HG02678 (cell line): ENCODE results near the gene SVOPL.

Experiments used
- ATAC-seq: cut with Tn5 transposase; IDR thresholded peaks from one replicate; pipeline ENCODE4 v1.9.1; 2021; ENCODE audit warnings: mild to moderate bottlenecking, moderate library complexity; ENCODE audit not compliant: unreplicated experiment

The SVOPL gene

DNA sequence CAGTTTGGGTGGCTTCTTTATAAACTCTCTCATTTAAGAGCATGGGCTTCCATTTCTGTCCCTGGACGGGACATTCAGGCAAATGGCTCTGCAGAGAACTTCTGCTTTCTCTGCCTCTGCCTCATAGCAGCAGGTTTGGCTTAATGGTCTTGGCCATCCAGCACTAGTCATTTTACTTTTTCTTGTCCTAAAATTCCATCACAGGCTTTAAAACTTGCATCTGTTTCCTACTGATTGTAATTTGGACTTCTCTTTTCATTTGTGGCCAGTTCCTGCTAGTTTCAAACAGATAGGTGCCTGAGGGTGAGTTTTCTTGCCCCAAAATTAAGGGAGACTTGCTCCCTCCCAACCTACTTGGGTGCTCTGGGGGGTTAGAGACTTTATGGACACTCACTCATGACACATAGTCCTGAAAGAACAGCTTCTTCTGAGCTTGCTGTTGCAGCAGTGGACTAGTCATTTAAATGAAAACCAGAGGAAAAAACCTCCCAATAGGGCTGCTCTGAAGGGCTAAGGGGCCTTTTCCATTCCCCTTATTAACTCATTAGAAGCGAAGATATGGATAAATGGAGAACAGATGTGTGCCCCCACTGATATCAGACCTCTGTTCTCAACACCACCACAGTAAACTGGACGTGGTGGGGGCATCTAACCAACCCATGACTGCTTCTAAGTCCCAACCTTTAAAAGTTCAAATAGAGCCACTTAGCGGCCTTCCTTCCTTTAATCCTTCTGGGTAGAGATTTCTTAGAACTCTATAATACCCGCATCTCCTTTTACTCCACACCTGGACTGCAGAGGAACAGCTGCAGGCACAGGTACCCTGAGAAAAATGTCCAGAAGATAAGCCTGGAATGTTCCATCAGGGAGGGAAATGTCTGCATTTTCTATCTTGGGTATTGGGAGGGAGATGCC, 38.8 kb downstream of the SVOPL start:
- ATAC-seq, result no peak

DNA sequence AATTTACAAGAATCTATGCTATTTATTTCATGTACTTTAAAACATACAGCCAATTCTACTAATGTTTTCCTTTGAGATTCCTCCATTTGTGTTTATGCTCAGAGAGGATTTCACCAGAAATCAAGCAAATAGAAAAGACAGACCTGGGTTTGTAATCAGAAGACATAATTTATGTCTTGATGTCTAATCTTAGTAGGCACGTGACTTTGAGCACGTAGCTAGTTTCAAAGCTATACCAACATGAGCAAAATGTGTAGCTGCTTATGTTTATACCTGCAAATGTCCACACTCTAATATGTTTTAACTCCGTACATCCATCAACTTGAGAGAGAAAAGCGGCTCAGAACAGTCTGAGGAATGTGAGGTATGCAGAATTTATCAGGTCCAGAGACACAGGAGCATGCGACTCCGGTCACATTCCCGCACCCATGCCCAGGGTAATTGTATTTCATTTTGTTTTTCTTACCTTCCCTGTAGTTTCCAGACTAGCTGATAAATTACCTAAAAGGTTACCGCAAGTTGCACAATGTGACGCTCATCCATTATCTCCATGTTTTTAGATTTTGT, 40.0 kb downstream of the SVOPL start:
- ATAC-seq, result no peak

DNA sequence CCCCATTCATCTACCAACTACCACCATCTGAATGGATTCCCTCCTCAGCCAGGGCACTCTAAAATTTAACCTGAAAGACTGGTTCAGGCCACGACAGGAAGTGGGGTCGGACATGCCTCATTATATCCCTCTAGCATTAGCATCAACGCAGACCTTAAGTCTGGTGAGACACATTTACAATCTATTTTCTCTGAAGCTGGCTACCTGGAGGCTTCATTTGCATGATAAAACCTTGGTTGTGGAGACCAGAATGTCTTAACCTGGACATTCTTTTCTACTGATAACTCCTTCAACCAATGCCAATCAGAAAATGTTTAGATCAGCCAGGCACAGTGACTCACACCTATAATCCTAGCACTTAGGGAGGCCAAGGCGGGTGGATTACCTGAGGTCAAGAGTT, 42.3 kb downstream of the SVOPL start:
- no peak for ATAC-seq

DNA sequence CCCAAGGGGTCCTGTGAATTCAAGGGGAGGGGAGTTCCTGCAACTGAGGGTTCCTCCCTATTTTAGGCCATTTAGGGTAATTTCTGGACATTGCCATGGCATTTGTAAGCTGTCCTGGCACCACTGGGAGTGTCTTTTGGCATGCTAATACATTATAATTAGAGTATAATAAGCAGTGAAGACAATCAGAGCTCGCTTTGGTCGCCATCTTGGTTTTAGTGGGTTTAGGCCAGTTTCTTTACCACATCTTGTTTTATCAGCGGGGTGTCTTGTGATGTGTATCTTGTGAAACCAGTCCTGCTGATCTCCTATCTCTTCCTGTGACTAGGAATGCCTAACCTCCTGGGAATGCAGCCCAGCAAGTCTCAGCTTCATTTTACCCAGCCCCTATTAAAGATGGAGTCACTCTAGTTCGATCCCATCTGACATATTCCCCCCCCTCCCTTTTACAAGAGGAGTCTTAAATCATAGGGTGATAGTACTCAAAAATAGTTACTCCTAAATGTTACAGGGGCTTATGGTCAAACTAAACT, 43.2 kb downstream of the SVOPL start:
- ATAC-seq, result no peak

DNA sequence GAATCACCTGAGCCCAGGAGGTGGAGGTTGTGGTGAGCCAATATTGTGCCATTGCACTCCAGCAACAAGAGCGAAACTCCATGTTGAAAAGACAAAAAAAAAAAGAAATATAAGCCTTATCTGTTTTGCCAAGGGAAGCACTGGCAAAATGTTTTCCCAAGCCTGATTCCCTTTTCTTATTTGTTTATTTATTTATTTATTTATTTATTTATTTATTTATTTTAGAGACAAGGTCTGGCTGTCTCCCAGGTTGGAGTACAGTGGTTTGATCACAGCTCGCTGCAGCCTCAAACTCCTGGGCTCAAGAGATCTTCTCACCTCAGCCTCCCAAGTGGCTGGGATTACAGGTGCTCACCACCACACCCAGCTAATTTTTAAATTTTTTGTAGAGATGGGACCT, 44.2 kb downstream of the SVOPL start:
- ATAC-seq, result no peak

DNA sequence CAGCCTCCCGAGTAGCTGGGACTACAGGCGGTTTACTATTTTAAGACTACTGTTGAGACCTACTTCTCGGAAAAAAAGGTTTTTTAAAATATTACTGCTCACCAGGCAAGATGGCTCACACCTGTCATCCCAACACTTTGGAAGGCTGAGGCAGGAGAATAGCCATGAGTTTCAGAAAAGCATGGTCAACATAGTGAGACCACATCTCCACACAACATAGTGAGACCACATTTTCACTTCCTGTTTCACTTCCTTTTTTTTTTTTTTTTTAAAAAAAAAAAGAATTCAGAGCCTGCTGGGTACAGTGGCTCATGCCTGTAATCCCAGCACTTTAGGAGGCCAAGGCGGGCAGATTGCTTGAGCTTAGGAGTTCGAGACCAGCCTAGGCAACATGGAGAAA, 46.5 kb downstream of the SVOPL start:
- ATAC-seq, result no peak

DNA sequence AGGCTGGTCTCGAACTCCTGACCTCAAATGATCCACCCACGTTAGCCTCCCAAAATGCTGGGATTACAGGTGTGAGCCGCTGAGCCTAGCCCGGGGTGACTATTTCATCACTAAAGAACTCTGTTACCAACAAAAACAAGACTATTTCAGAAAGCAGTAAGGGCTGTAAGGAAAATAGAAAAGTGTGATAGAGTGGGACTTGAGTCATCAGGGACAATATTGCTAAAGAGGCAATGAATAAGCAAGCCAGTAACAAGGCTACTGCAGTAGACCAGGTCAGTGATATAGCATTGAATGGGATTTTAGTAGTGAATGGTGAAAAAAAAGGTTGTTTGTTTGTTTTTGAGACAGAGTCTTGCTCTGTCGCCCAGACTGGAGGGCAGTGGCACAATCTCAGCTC, 51.7 kb downstream of the SVOPL start:
- no peak for ATAC-seq

DNA sequence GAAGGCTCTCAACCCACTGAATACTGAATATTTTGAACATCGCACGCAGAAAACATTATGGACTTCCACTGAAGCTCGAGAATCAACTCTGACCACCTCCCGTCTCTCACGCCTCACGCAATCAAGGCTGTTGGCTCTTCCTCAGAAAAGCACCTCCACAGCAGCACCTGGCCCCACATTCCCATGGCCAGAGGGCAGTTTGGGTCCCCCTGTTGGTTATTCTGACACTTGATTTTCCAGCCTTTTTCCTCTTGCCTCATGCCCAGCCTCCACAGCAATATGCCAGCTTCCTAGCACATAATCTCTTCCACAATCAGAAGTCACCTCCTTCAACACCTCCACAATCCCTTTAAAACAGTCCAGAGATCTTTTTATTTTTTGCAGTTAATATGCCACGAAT, 55.9 kb downstream of the SVOPL start:
- ATAC-seq, result no peak

DNA sequence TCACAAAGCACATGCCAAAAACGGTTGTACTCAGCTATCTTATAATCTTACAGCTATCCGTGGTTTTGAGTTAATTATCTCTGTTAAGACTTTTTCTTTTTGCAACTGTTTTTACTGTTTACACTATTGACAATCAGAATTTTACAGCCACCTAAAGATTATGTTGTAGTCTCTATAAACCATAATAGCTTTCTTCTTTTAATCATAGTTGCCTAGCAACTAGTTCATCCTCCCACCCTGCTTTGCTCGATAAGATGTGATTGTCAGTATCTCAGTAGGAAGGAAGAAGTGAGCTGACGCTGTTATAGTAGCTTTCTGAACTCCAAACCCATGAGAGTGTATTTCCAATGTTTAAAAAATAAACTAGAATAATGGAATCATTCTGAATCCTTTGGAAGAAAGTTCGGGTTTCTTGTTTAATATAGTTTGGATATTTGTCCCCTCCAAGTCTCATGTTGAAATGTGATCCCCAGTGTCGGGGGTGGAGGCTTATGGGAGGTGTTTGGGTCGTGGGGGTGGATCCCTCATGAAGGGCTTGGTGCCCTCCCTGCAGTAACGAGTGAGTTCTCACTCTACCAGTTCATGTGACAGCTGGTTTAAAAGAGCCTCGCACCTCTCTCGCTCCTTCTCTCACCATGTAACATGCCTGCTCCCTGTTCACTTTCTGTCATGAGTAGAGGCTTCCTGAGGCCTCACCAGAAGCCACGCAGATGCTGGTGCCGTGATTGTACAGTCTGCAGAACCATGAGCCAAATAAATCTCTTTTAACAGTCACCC, 68.1 kb downstream of the SVOPL start:
- no peak for ATAC-seq

DNA sequence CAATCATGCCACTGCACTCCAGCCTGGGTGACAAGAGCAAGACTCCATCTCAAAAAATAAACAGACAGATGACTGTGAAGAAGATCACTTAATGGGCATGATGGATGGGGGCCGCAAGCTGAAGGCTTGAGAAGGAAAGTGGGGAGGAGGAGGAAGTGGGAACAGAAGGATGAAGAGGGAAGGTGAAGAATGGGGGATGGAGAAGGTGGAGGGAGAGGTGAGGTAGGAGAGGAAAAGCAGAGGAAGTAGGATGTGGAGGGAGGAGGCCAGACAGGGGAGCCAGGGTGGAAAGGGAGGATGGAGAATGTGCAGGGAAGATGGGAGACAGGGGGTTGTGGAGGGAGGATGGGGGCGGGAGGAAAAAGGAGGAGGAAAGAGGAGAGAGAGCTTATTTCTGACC, 68.8 kb downstream of the SVOPL start:
- no peak for ATAC-seq

DNA sequence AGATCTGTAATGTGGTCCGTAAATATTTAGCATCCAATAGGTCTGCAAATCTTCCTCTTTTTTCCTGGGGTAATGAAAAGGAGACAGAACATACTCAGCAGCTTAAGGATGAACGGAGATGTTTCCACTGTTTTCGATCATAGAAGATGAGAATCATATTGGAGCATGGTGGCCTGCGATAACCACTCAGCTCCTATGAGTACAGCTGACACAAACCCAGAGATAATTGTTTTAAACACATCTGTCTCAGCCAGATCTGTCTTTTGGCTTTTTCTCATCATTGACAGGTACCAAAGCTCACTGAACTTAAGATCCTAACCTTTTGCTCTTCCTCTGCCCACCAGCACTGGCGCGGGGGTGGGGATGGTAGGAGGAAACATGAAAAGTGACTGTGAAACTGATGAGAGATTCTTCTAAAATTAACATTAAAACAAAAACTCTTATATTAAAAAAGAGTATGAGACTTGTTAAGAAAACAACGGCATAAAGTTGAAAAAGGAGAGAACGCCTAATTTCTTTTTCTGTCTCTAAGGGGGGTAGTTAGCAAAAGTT, 71.0 kb downstream of the SVOPL start:
- no peak for ATAC-seq

DNA sequence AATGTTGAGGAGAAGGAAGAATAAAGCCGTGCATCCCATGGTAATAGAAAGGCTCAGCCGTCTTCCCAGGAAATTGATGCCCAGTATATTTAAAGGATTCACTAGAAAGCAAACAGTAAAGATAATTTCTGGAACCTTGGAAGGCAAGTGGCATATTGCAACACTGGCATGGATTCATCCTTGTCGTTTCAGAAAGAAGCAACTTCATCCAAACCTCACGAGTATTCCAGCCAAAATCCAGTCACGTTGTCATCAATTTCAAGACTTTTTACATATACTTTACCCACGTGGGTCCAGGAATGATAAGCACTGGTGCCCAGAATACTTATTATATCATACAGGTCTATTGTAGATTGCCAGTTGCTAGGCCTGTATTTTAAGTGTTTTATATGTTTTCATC, 73.8 kb downstream of the SVOPL start:
- ATAC-seq, result no peak

DNA sequence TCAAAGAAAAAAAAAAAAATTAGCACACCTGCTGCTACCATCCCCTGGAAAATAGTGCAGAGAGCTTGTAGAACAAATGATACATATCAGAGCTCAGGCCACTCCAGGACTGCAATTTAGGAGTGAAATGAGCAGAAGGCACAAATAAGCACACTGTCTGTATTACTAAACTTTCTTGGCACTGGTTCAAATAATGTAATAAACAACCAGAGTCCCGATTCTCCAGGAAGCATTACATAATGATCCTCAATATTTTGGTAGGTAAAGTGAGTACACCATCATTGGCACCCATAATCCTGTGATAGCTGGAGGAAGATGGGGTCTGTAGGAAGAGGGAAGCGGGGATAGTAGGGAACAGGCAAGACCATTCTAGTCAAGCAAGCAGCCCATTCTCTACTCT, 74.3 kb downstream of the SVOPL start:
- no peak for ATAC-seq

DNA sequence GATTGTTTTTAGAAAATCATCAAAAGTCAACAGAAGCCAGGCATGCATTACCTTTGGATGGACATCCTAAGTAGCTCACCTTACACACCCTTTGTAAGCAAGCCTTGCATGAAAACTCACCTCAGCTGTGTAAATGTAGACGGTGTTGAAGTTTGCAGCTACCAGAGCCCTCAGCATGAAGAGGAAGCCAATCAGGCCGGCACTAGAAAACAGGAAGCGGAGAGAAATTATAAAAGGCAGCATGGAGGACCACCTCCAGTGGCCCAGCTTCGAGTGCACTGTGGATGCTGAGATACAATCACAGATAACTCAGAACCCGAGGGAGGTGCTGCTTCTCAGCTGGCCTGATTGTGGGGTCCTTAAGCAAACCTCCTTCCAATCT, 75.3 kb downstream of the SVOPL start:
- ATAC-seq, result no peak

DNA sequence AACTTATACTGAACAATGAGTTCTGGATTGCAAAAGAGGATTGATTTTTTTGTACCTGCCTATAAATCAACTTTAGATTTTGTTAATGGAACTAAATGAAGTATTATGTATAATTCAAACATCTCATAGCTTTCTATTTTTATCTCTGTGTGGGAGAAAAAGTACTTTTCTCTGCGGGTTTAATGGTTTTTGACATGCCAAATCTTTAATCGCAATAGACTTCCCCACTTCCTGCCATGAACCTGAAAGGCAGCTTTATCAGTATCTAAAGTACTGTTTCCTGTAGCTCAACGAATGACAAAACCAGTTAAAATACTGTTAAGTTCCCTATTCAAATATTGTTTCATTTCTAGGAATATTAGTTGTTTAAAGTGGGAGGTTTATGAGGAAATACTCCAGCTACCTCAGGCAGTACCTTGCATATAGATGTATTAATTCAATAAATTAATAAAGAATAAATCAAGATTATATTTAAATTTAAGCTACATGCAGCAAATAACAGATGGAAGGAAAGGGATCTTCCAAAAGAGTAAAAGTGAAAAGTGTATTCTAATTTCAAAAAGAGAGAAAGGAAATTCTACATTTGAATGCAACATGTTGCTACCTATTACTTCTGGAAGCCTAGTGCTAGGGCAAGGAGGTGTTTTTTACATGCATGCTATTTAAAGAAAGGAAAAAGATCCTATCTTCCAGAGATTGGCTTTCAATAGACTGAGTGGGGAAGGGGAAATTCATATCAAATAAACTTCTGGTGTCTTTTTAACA, 75.9 kb downstream of the SVOPL start:
- no peak for ATAC-seq

DNA sequence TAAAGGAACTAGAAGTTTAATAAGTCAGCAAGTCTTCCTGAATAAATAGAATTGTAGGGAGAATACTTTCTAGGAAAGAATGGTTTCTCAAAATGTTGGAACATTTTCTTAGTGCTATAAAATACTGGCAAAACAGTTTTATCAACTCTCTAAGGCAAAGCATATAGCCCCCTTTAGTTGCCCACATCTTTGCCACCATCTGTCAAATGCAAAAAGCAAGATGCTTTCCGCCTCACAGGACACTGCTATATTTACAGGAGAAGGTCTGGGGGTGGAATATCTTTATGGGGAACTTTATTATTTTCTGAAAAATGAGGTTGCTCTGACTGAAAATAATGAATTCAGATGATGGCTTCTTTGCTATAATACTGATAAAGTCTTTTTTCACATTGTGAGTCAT, 78.3 kb downstream of the SVOPL start:
- no peak for ATAC-seq

DNA sequence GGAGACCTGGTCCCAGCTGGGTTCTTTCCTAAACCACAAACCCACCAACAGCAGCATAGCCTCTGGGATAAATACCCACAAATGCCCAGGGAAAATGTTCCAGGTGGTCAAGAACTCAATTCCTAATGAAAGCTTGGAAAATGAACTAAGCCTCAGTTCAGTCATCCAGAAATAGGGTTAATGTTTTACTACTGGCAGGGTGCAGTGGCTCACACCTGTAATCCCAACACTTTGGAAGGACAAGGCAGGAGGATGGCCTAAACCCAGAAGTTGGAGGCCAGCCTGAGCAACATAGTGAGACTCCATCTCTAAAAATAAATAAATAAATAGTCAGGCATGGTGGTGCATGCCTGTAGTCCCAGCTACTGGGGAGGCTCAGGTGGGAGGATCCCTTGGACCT, 82.2 kb downstream of the SVOPL start:
- no peak for ATAC-seq

DNA sequence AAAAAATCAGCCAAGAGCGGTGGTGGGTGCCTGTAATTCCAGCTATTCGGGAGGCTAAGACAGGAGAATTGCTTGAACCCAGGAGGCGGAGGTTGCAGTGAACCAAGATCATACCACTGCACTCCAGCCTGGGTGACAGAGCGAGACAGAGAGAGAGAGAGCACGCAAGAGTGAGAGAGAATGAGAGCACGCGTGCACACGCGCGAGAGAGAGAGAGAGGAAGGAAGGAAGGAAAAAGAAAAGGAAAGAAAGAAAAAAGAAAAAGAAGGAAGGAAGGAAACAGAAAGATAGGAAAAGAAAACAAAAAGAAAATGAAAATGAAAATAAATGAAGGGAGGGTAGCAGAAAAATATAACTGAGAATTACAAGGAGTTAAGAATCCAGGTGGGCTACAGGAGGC, 82.7 kb downstream of the SVOPL start:
- ATAC-seq, result no peak

DNA sequence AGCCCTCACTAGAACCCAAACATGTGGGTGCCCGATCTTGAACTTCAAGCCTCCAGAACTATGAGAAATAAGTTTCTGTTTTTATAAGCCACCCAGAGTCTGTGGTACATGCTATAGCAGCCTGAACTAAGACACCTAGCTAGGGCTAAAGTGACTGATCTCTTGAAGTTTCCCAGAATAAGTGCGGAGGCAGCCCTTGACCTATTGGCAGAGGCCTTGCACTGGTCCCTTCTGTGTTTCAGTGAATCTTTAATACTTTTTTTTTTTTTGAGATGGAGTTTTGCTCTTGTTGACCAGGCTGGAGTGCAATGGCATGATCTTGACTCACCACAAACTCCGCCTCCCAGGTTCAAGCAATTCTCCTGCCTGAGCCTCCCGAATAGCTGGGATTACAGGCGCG, 85.1 kb downstream of the SVOPL start:
- ATAC-seq, result no peak

DNA sequence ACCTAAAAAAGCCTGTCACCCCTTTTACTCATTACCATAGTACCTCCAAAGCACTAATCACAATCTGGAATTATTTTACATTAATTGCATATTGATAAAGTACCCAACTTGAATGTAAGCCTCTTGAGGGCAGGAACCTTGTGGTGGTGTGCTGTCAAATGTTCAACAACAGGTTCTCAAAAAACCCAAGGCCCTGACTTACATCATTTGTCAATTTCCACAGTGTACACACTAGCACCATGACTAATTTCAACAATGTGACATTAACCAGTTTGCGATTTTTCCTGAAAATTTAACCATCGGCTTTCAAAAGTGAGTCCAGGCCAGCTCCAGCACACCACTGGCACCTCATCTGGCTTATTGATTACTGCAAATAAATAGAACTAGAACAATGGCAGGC, 87.5 kb downstream of the SVOPL start:
- no peak for ATAC-seq
